ENCODE results near the gene PLOD1.

GRCh38 chr1:12010746-12011570 is 76.4 kb downstream of the PLOD1 start:
- TF ChIP-seq, protein P1, sequence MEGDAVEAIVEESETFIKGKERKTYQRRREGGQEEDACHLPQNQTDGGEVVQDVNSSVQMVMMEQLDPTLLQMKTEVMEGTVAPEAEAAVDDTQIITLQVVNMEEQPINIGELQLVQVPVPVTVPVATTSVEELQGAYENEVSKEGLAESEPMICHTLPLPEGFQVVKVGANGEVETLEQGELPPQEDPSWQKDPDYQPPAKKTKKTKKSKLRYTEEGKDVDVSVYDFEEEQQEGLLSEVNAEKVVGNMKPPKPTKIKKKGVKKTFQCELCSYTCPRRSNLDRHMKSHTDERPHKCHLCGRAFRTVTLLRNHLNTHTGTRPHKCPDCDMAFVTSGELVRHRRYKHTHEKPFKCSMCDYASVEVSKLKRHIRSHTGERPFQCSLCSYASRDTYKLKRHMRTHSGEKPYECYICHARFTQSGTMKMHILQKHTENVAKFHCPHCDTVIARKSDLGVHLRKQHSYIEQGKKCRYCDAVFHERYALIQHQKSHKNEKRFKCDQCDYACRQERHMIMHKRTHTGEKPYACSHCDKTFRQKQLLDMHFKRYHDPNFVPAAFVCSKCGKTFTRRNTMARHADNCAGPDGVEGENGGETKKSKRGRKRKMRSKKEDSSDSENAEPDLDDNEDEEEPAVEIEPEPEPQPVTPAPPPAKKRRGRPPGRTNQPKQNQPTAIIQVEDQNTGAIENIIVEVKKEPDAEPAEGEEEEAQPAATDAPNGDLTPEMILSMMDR (IDR thresholded peaks at IDR 0.05): no peak
- TF ChIP-seq SIN3A (IDR thresholded peaks at IDR 0.05; ENCODE audit: borderline replicate concordance, insufficient read depth, low read depth, low read length) (no peak), POLR2AphosphoS5 (IDR thresholded peaks at IDR 0.05; ENCODE audit: low read depth, low read length) (no peak)

Data from Panc1 (cell line).